IMR-90 (cell line): ENCODE measurements around the gene GALNT17. TPM values are rescaled to one million over a fixed set of nuclear protein-coding genes. Genes with fewer than 3 reads are reported as not detected.

ENCODE experiments used
- ATAC-seq: fragments of 200-7000 bp; cut with Tn5 transposase; 2 replicates; pipeline ENCODE4 v1.9.1; 2020; ENCODE audit warnings: low read depth, mild to moderate bottlenecking, moderate library complexity
- BruUV-seq: library from RNA; stranded (reverse); fragments of 400-500 nt; replicated peaks from 2 replicates; lab custom pipeline; 2021; lab: Mats Ljungman, UMichigan
- CTCF ChIA-PET: fragments of 300-600 bp; formaldehyde crosslinking; extraction: SDS; loops from one replicate; lab custom pipeline; 2021; ENCODE audit warnings: antibody characterized with exemption; lab: Yijun Ruan, JAX
- POLR2A ChIA-PET: fragments of 300-600 bp; sonication (Branson Sonifier 250); formaldehyde crosslinking; loops from one replicate; lab custom pipeline; 2022; ENCODE audit warnings: antibody characterized with exemption; ENCODE audit not compliant: unreplicated experiment; lab: Charles Lee
- DNase-seq: peaks from one replicate; pipeline ENCODE4 v3.0.0; 2013
- H2AFZ ChIP-seq: replicated peaks from 2 replicates; pipeline ENCODE3; 2013; ENCODE audit warnings: low read length, mild to moderate bottlenecking; ENCODE audit not compliant: poor library complexity
- H2AK5ac ChIP-seq: 2 replicates; pipeline ENCODE4 v1.6.1; 2013; ENCODE audit warnings: low read depth, low read length, inconsistent platforms
- H2AK9ac ChIP-seq: replicated peaks from 2 replicates; pipeline ENCODE3; 2013; ENCODE audit warnings: mild to moderate bottlenecking, low read depth, low read length, moderate library complexity; ENCODE audit not compliant: poor library complexity
- H2BK120ac ChIP-seq: 2 replicates; pipeline ENCODE4 v1.6.1; 2013; ENCODE audit warnings: low read depth, low read length, inconsistent platforms
- H2BK15ac ChIP-seq: 3 replicates; pipeline ENCODE4 v1.6.1; 2013; ENCODE audit warnings: low read depth, low read length, inconsistent platforms
- H2BK20ac ChIP-seq: 2 replicates; pipeline ENCODE4 v1.6.1; 2013; ENCODE audit warnings: low read depth, mild to moderate bottlenecking, inconsistent platforms, low read length, moderate library complexity
- H2BK5ac ChIP-seq: 2 replicates; pipeline ENCODE4 v1.6.1; 2013; ENCODE audit warnings: mild to moderate bottlenecking, low read depth, low read length, inconsistent platforms; ENCODE audit not compliant: poor library complexity, severe bottlenecking
- H3K14ac ChIP-seq: replicated peaks from 2 replicates; pipeline ENCODE4 v1.6.1; 2013; ENCODE audit warnings: low read depth, low read length, inconsistent platforms
- H3K18ac ChIP-seq: 2 replicates; pipeline ENCODE4 v1.6.1; 2013; ENCODE audit warnings: low read depth, low read length, control low read depth
- H3K23ac ChIP-seq: 2 replicates; pipeline ENCODE4 v1.6.1; 2013; ENCODE audit warnings: low read depth, low read length, inconsistent platforms
- H3K27ac ChIP-seq: 2 replicates; pipeline ENCODE4 v1.5.1; 2013; ENCODE audit warnings: mild to moderate bottlenecking, control low read depth, low read length; ENCODE audit not compliant: insufficient read depth
- H3K27me3 ChIP-seq: 2 replicates; pipeline ENCODE4 v1.6.1; 2013; ENCODE audit warnings: low read length; ENCODE audit not compliant: control insufficient read depth, insufficient read depth
- H3K36me3 ChIP-seq: 2 replicates; pipeline ENCODE4 v1.6.1; 2013; ENCODE audit warnings: low read length, mixed read lengths; ENCODE audit not compliant: control insufficient read depth, insufficient read depth
- H3K4ac ChIP-seq: 2 replicates; pipeline ENCODE4 v1.6.1; 2013; ENCODE audit warnings: low read depth, low read length, inconsistent platforms
- H3K4me1 ChIP-seq: 2 replicates; pipeline ENCODE4 v1.6.1; 2013; ENCODE audit warnings: low read length, mixed read lengths; ENCODE audit not compliant: control insufficient read depth, insufficient read depth
- H3K4me2 ChIP-seq: 2 replicates; pipeline ENCODE4 v1.6.1; 2013; ENCODE audit warnings: low read depth, mild to moderate bottlenecking, control low read depth, low read length, moderate library complexity
- H3K4me3 ChIP-seq: 2 replicates; pipeline ENCODE4 v1.5.1; 2013; ENCODE audit warnings: low read depth, mild to moderate bottlenecking, control low read depth, low read length, moderate library complexity; ENCODE audit not compliant: insufficient read depth
- H3K56ac ChIP-seq: 2 replicates; pipeline ENCODE4 v1.6.1; 2013; ENCODE audit warnings: low read length, inconsistent platforms; ENCODE audit not compliant: insufficient read depth; ENCODE audit errors: extremely low read depth
- H3K79me1 ChIP-seq, 2 experiments: 2 replicates each; pipeline ENCODE4 v1.6.1; 2013; ENCODE audit warnings: low read length in 2 of 2, inconsistent platforms in 1 of 2, low read depth in 1 of 2
- H3K9ac ChIP-seq: 2 replicates; pipeline ENCODE4 v1.6.1; 2013; ENCODE audit warnings: low read depth, low read length, control low read depth
- H3K9me1 ChIP-seq: 2 replicates; pipeline ENCODE4 v1.6.1; 2013; ENCODE audit warnings: low read length, inconsistent platforms; ENCODE audit not compliant: insufficient read depth
- H3K9me3 ChIP-seq: 2 replicates; pipeline ENCODE4 v1.6.1; 2013; ENCODE audit warnings: low read length; ENCODE audit not compliant: control insufficient read depth, insufficient read depth
- H4K20me1 ChIP-seq: 2 replicates; pipeline ENCODE4 v1.6.1; 2013; ENCODE audit warnings: low read length, inconsistent platforms; ENCODE audit not compliant: insufficient read depth
- H4K5ac ChIP-seq: 2 replicates; pipeline ENCODE4 v1.6.1; 2013; ENCODE audit warnings: mild to moderate bottlenecking, low read depth, low read length, control low read depth
- H4K8ac ChIP-seq, 2 experiments: 2 replicates each; pipeline ENCODE4 v1.6.1; 2013; ENCODE audit warnings: low read depth in 2 of 2, low read length in 2 of 2, control low read depth in 1 of 2, inconsistent platforms in 1 of 2
- H4K91ac ChIP-seq: 2 replicates; pipeline ENCODE4 v1.6.1; 2013; ENCODE audit warnings: low read depth, low read length, inconsistent platforms; ENCODE audit not compliant: insufficient read depth
- BHLHE40 ChIP-seq: fragments of 150-350 bp; IDR thresholded peaks from 2 replicates; pipeline ENCODE4 v1.6.1; 2016; ENCODE audit warnings: mild to moderate bottlenecking, low read depth, low read length
- CHD1 ChIP-seq: IDR thresholded peaks from 2 replicates; pipeline ENCODE4 v1.6.1; 2012; ENCODE audit warnings: low read depth, low read length, improper control_type of control experiment
- ELK1 ChIP-seq: fragments of 150-350 bp; IDR thresholded peaks from 2 replicates; pipeline ENCODE4 v1.6.1; 2016; ENCODE audit warnings: low read depth, mild to moderate bottlenecking, low read length, moderate library complexity, borderline replicate concordance
- MAFK ChIP-seq: IDR thresholded peaks from 2 replicates; pipeline ENCODE4 v1.6.1; 2012; ENCODE audit warnings: low read depth, low read length, improper control_type of control experiment
- MAZ ChIP-seq: IDR thresholded peaks from 2 replicates; pipeline ENCODE4 v1.6.1; 2012; ENCODE audit warnings: low read depth, mild to moderate bottlenecking, low read length, improper control_type of control experiment, moderate library complexity, borderline replicate concordance
- NFE2L2 ChIP-seq: fragments of 150-350 bp; IDR thresholded peaks from 2 replicates; pipeline ENCODE4 v1.6.1; 2016; ENCODE audit warnings: low read depth, mild to moderate bottlenecking, low read length
- RCOR1 ChIP-seq: IDR thresholded peaks from 2 replicates; pipeline ENCODE4 v1.6.1; 2012; ENCODE audit warnings: mild to moderate bottlenecking, low read length, improper control_type of control experiment; ENCODE audit not compliant: insufficient replicate concordance
- SMC3 ChIP-seq: fragments of 150-350 bp; IDR thresholded peaks from 2 replicates; pipeline ENCODE4 v1.6.1; 2016; ENCODE audit warnings: low read depth, mild to moderate bottlenecking, antibody characterized with exemption, low read length, moderate library complexity
- WGBS, 2 experiments: methylation state at CpG; one replicate each; pipeline versions ENCODE4 v1.1.5 to v1.1.7; 2013; ENCODE audit warnings: missing lambda C conversion rate in 2 of 2; ENCODE audit not compliant: insufficient read length in 1 of 2; ENCODE audit errors: extremely low coverage in 2 of 2; 5-methylcytosine and 5-hydroxymethylcytosine counted together
- dilution Hi-C: fragments of 300-500 bp; cut with HindIII; formaldehyde crosslinking; loops from one replicate; pipeline ENCODE4 v1.14.3; 2018; ENCODE audit warnings: low sequenced_read_pairs; ENCODE audit not compliant: unreplicated experiment
- in situ Hi-C: fragments of 300-500 bp; cut with MboI; formaldehyde crosslinking; loops from 3 replicates; pipeline ENCODE4 v1.14.3; 2019; ENCODE audit warnings: low sequenced_read_pairs, inconsistent platforms, mixed read lengths
- intact Hi-C: fragments of 100-400 bp; cut with micrococcal nuclease; formaldehyde crosslinking; loops from 2 replicates; pipeline ENCODE4 v1.10.0; 2022
- polyA plus RNA-seq, 3 experiments: library from polyadenylated mRNA; depleted of rRNA; stranded (reverse); fragments of >200 nt; gene quantifications; 2 replicates each; pipeline ENCODE4 v1.2.3, GENCODE V29; 2012; ENCODE audit warnings: low replicate concordance in 1 of 3
- total RNA-seq: library from RNA; depleted of rRNA; stranded (reverse); fragments of >200 nt; gene quantifications from 2 replicates; pipeline ENCODE4 v1.2.3, GENCODE V29; 2012

GALNT17 gene
- total and polyA plus RNA-seq, 2 of the 4 experiments (the other 2 are of a cell fraction), result not detected

- no peak for TF ChIP-seq CHD1
- TF ChIP-seq ELK1, result no peak
- no peak for TF ChIP-seq MAFK
- TF ChIP-seq RCOR1, result no peak
- TF ChIP-seq BHLHE40, result no peak
- no peak for TF ChIP-seq MAZ
- no peak for TF ChIP-seq SMC3
- TF ChIP-seq NFE2L2, result no peak
- Histone ChIP-seq H4K5ac (no peak overlapping the region), H3K4me1 (no peaks in the 10 kb centered on the region), H3K14ac (no peak overlapping the region), H3K27ac (no peak overlapping the region), H3K79me1 (no peaks in the 10 kb centered on the region), H2AFZ (no peak overlapping the region), H2BK120ac (no peak overlapping the region), H2BK20ac (no peak overlapping the region), H4K20me1 (no peaks in the 10 kb centered on the region), H3K23ac (no peak overlapping the region), H3K4me3 (no peak overlapping the region), H3K4me2 (no peak overlapping the region), H3K56ac (no peak overlapping the region), H3K36me3 (no peaks in the 10 kb centered on the region), H4K91ac (no peak overlapping the region), H3K4ac (no peak overlapping the region), H3K9ac (no peak overlapping the region), H3K18ac (no peak overlapping the region), H2BK15ac (no peak overlapping the region), H3K9me1 (no peaks in the 10 kb centered on the region), H4K8ac (no peak overlapping the region), H2BK5ac (no peak overlapping the region), H3K27me3 (no peaks in the 10 kb centered on the region), H2AK9ac (no peak overlapping the region), H3K9me3 (peaks cover 23% of the 10 kb centered on the region; the same call in 1 of the 2 replicates), H2AK5ac (no peak overlapping the region)
- no peak for ATAC-seq
- DNase-seq, result no peak
- BruUV-seq, result no TSS peak
- ChIA-PET POLR2A (no interaction called here), CTCF (no interaction called here)
- intact Hi-C loops (no loop called here), in situ Hi-C loops (no loop called here), dilution Hi-C loops (no loop called here)
- no CpG with 5 or more reads among the region's 10 CpGs for WGBS, 2 experiments
Observed at GRCh38 chr7:71560354-71560995, 428.5 kb downstream of the GALNT17 start.
